Hepatocyte (in vitro differentiated cells): ENCODE results near the gene PRAMEF11. TPM values are rescaled to one million over a fixed set of nuclear protein-coding genes. Genes with fewer than 3 reads are reported as not detected.

Source experiments
- DNase-seq: peaks from one replicate; pipeline ENCODE4 v3.0.0-alpha.2; 2016; ENCODE audit warnings: low spot score
- H2AFZ ChIP-seq: fragments of 200-600 bp; sonication (generic); 2 replicates; pipeline ENCODE4 v1.6.0; 2016; ENCODE audit warnings: antibody characterized with exemption, mild to moderate bottlenecking
- H3K27ac ChIP-seq: fragments of 200-600 bp; sonication (generic); 2 replicates; pipeline ENCODE4 v1.5.1; 2016; ENCODE audit warnings: mild to moderate bottlenecking
- H3K27me3 ChIP-seq: fragments of 200-600 bp; sonication (generic); 2 replicates; pipeline ENCODE4 v1.6.1; 2016
- H3K36me3 ChIP-seq: fragments of 200-600 bp; sonication (generic); replicated peaks from 2 replicates; pipeline ENCODE4 v1.5.1; 2016; ENCODE audit warnings: low read depth; ENCODE audit not compliant: insufficient read depth
- H3K4me1 ChIP-seq: fragments of 200-600 bp; sonication (generic); 2 replicates; pipeline ENCODE4 v1.5.1; 2016; ENCODE audit warnings: mild to moderate bottlenecking, moderate library complexity; ENCODE audit not compliant: insufficient read depth
- H3K4me2 ChIP-seq: fragments of 200-600 bp; sonication (generic); 2 replicates; pipeline ENCODE4 v1.6.0; 2016
- H3K4me3 ChIP-seq: fragments of 200-600 bp; sonication (generic); 2 replicates; pipeline ENCODE4 v1.5.1; 2016; ENCODE audit warnings: mild to moderate bottlenecking
- H3K79me2 ChIP-seq: fragments of 200-600 bp; sonication (generic); 2 replicates; pipeline ENCODE4 v1.6.0; 2017; ENCODE audit warnings: mild to moderate bottlenecking
- H3K9me2 ChIP-seq: fragments of 200-600 bp; sonication (generic); replicated peaks from 2 replicates; pipeline ENCODE4 v1.6.0; 2017; ENCODE audit warnings: mild to moderate bottlenecking; ENCODE audit not compliant: insufficient read depth
- H3K9me3 ChIP-seq: fragments of 200-600 bp; sonication (generic); 2 replicates; pipeline ENCODE4 v1.5.1; 2016; ENCODE audit warnings: low read depth, mild to moderate bottlenecking
- H4K20me1 ChIP-seq: fragments of 200-600 bp; sonication (generic); 2 replicates; pipeline ENCODE4 v1.6.0; 2016; ENCODE audit warnings: mild to moderate bottlenecking; ENCODE audit not compliant: insufficient read depth, poor library complexity, severe bottlenecking
- EZH2 ChIP-seq: fragments of 200-600 bp; sonication (generic); IDR thresholded peaks from 2 replicates; pipeline ENCODE4 v1.6.1; 2016; ENCODE audit warnings: antibody characterized with exemption, mild to moderate bottlenecking, borderline replicate concordance
- EZH2phosphoT487 ChIP-seq: fragments of 200-600 bp; sonication (generic); IDR thresholded peaks from one replicate; pipeline ENCODE4 v1.6.1; 2018; ENCODE audit warnings: antibody characterized with exemption, mild to moderate bottlenecking, low read depth, moderate library complexity; ENCODE audit not compliant: unreplicated experiment, severe bottlenecking
- WGBS: methylation state at CpG from one replicate; pipeline ENCODE4 v1.1.6; 2016; ENCODE audit warnings: low lambda C conversion rate; ENCODE audit errors: missing lambda C conversion rate; 5-methylcytosine and 5-hydroxymethylcytosine counted together
- polyA plus RNA-seq: library from polyadenylated mRNA; unstranded; fragments of >200 nt; fragmentation: Nextera tagmentation; extraction: Ambion mirVana; gene quantifications from 2 replicates; pipeline ENCODE4 v1.2.1, GENCODE V29; 2016
- total RNA-seq: library from RNA; depleted of rRNA; stranded (reverse); fragments of >200 nt; gene quantifications from 2 replicates; pipeline ENCODE4 v1.2.3, GENCODE V29; 2014
- TF ChIP-seq, protein P1 (sequence below): fragments of 200-600 bp; sonication (generic); IDR thresholded peaks from 2 replicates; pipeline ENCODE4 v1.5.1; 2016; ENCODE audit warnings: antibody characterized with exemption, mild to moderate bottlenecking; ENCODE audit not compliant: poor library complexity

The PRAMEF11 gene
- total and polyA plus RNA-seq, 2 experiments from 2014 or later = not detected

GRCh38 chr1:12775443-12775842 lies 55.8 kb downstream of the PRAMEF11 start:
- H2AFZ ChIP-seq = no peak overlapping the region
- H3K36me3 ChIP-seq = no peaks in the 10 kb centered on the region
- H3K27ac ChIP-seq = no peak overlapping the region
- TF ChIP-seq, protein P1, sequence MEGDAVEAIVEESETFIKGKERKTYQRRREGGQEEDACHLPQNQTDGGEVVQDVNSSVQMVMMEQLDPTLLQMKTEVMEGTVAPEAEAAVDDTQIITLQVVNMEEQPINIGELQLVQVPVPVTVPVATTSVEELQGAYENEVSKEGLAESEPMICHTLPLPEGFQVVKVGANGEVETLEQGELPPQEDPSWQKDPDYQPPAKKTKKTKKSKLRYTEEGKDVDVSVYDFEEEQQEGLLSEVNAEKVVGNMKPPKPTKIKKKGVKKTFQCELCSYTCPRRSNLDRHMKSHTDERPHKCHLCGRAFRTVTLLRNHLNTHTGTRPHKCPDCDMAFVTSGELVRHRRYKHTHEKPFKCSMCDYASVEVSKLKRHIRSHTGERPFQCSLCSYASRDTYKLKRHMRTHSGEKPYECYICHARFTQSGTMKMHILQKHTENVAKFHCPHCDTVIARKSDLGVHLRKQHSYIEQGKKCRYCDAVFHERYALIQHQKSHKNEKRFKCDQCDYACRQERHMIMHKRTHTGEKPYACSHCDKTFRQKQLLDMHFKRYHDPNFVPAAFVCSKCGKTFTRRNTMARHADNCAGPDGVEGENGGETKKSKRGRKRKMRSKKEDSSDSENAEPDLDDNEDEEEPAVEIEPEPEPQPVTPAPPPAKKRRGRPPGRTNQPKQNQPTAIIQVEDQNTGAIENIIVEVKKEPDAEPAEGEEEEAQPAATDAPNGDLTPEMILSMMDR = no peak
- no peak for TF ChIP-seq EZH2
- TF ChIP-seq EZH2phosphoT487 = no peak
- no peaks in the 10 kb centered on the region for H3K9me3 ChIP-seq
- H3K79me2 ChIP-seq = no peaks in the 10 kb centered on the region
- H4K20me1 ChIP-seq = no peaks in the 10 kb centered on the region
- H3K4me3 ChIP-seq = no peak overlapping the region
- H3K27me3 ChIP-seq = no peaks in the 10 kb centered on the region
- no peaks in the 10 kb centered on the region for H3K4me1 ChIP-seq
- H3K4me2 ChIP-seq = no peak overlapping the region
- WGBS = 88% methylated on average over 8 of the region's 8 CpGs
- DNase-seq = no peak
- H3K9me2 ChIP-seq = no peaks in the 10 kb centered on the region

DNA sequence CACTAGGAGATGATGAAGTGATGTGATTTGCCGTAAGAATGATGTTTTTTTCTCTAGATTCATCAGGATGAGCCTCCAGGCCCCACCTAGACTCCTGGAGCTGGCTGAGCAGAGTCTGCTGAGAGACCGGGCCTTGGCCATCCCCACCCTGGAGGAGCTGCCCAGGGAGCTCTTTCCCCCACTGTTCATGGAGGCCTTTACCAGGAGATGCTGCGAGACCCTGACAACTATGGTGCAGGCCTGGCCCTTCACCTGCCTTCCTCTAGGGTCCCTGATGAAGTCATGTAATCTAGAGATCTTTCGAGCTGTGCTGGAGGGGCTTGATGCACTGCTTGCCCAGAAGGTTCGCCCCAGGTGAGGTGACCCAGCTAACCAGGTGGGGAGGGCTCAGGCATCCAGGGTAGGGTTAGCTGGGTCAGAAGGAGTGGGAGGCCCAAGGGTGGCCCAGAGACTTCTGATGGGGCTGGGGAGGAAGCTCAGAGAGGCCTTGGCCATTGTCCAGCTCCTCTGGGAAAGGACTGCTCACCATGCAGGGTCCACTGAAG lies 56.3 kb downstream of the PRAMEF11 start:
- no peak for DNase-seq
- Histone ChIP-seq H3K27ac (no peak overlapping the region), H3K4me2 (no peak overlapping the region), H3K36me3 (no peaks in the 10 kb centered on the region), H3K79me2 (no peaks in the 10 kb centered on the region), H3K4me3 (no peak overlapping the region), H3K9me3 (no peaks in the 10 kb centered on the region), H4K20me1 (no peaks in the 10 kb centered on the region), H3K9me2 (no peaks in the 10 kb centered on the region), H3K4me1 (no peaks in the 10 kb centered on the region), H2AFZ (no peak overlapping the region), H3K27me3 (no peaks in the 10 kb centered on the region)
- WGBS = 81% methylated on average over 5 of the region's 5 CpGs
- no peak for TF ChIP-seq EZH2

Other genes starting within 250 kb of the PRAMEF11 start
- 98.9 and 103 TPM in 2 replicates for gene DHRS3, start 213.2 kb downstream of the PRAMEF11 start, total RNA-seq
- 75.9 and 84.1 TPM in 2 replicates for gene DHRS3, start 213.2 kb downstream of the PRAMEF11 start, polyA plus RNA-seq
- 0.20 TPM in 1 of 2 replicates, not detected in the other for gene AADACL4, start 187.3 kb downstream of the PRAMEF11 start, total RNA-seq
- gene AADACL4, start 187.3 kb downstream of the PRAMEF11 start, polyA plus RNA-seq = not detected in 2 replicates
- 0.10 TPM in 1 of 2 replicates, not detected in the other for gene AADACL3, start 115.3 kb downstream of the PRAMEF11 start, total RNA-seq
- gene AADACL3, start 115.3 kb downstream of the PRAMEF11 start, polyA plus RNA-seq = not detected in 2 replicates
- not detected in 2 replicates for gene CFAP107, start 85.2 kb downstream of the PRAMEF11 start, total RNA-seq
- not detected in 2 replicates for gene CFAP107, start 85.2 kb downstream of the PRAMEF11 start, polyA plus RNA-seq
- gene PRAMEF12, start 57.7 kb downstream of the PRAMEF11 start, total RNA-seq = not detected in 2 replicates
- not detected in 2 replicates for gene PRAMEF12, start 57.7 kb downstream of the PRAMEF11 start, polyA plus RNA-seq
- gene PRAMEF1, start 40.0 kb downstream of the PRAMEF11 start, total RNA-seq = not detected in 2 replicates
- not detected in 2 replicates for gene PRAMEF1, start 40.0 kb downstream of the PRAMEF11 start, polyA plus RNA-seq
- gene HNRNPCL1, start 17.3 kb upstream of the PRAMEF11 start, total RNA-seq = not detected in 2 replicates
- not detected in 2 replicates for gene HNRNPCL1, start 17.3 kb upstream of the PRAMEF11 start, polyA plus RNA-seq
- not detected in 2 replicates for gene PRAMEF2, start 25.7 kb upstream of the PRAMEF11 start, total RNA-seq
- gene PRAMEF2, start 25.7 kb upstream of the PRAMEF11 start, polyA plus RNA-seq = not detected in 2 replicates
- gene PRAMEF4, start 54.8 kb upstream of the PRAMEF11 start, total RNA-seq = not detected in 2 replicates
- gene PRAMEF4, start 54.8 kb upstream of the PRAMEF11 start, polyA plus RNA-seq = not detected in 2 replicates
- gene PRAMEF10, start 66.9 kb upstream of the PRAMEF11 start, total RNA-seq = not detected in 2 replicates
- not detected in 2 replicates for gene PRAMEF10, start 66.9 kb upstream of the PRAMEF11 start, polyA plus RNA-seq
- gene PRAMEF7, start 85.2 kb upstream of the PRAMEF11 start, total RNA-seq = not detected in 2 replicates
- gene PRAMEF7, start 85.2 kb upstream of the PRAMEF11 start, polyA plus RNA-seq = not detected in 2 replicates
- gene PRAMEF6, start 116.2 kb upstream of the PRAMEF11 start, total RNA-seq = not detected in 2 replicates
- gene PRAMEF6, start 116.2 kb upstream of the PRAMEF11 start, polyA plus RNA-seq = not detected in 2 replicates
- gene PRAMEF27, start 225.2 kb upstream of the PRAMEF11 start, total RNA-seq = not detected in 2 replicates
- not detected in 2 replicates for gene PRAMEF27, start 225.2 kb upstream of the PRAMEF11 start, polyA plus RNA-seq
- gene HNRNPCL3, start 229.4 kb upstream of the PRAMEF11 start, total RNA-seq = not detected in 2 replicates
- not detected in 2 replicates for gene HNRNPCL3, start 229.4 kb upstream of the PRAMEF11 start, polyA plus RNA-seq
- gene PRAMEF25, start 239.4 kb upstream of the PRAMEF11 start, total RNA-seq = not detected in 2 replicates
- gene PRAMEF25, start 239.4 kb upstream of the PRAMEF11 start, polyA plus RNA-seq = not detected in 2 replicates